ENCODE measurements around the gene PPIE. TPM values are rescaled to one million over a fixed set of nuclear protein-coding genes. Genes with fewer than 3 reads are reported as not detected.

The PPIE gene
- total RNA-seq, 1 donor from 2014 or later: 45.5 TPM

GRCh38 chr1:39721664-39722063 lies 17.0 kb upstream of the PPIE start:
- Mint-ChIP-seq H3K9me3 (no peaks in the 10 kb centered on the region), H3K27me3 (ENCODE audit: low read depth) (peaks cover 87% of the 10 kb centered on the region), H3K4me3 (no peak overlapping the region), H3K36me3 (no peaks in the 10 kb centered on the region), H3K27ac (no peak overlapping the region), H3K4me1 (no peaks in the 10 kb centered on the region)
- no peak for TF ChIP-seq CTCF (IDR thresholded peaks at IDR 0.05; ENCODE audit: unreplicated experiment)
- DNase-seq (ENCODE audit: low spot score in 2 of 2, unreplicated experiment in 2 of 2): no peak

- H3K27ac Mint-ChIP-seq: no peak overlapping the region
- DNase-seq (ENCODE audit: low spot score in 2 of 2, unreplicated experiment in 2 of 2): no peak
- H3K36me3 Mint-ChIP-seq: no peaks in the 10 kb centered on the region
- H3K4me3 Mint-ChIP-seq: no peak overlapping the region
- no peaks in the 10 kb centered on the region for H3K9me3 Mint-ChIP-seq
- no peak for TF ChIP-seq CTCF (IDR thresholded peaks at IDR 0.05; ENCODE audit: unreplicated experiment)
- H3K27me3 Mint-ChIP-seq (ENCODE audit: low read depth): peaks cover 87% of the 10 kb centered on the region
- no peaks in the 10 kb centered on the region for H3K4me1 Mint-ChIP-seq
Measured at GRCh38 chr1:39722495-39722894, 16.2 kb upstream of the PPIE start.

- Mint-ChIP-seq H3K36me3 (no peaks in the 10 kb centered on the region), H3K9me3 (no peaks in the 10 kb centered on the region), H3K27ac (no peak overlapping the region), H3K27me3 (ENCODE audit: low read depth) (peaks cover 94% of the 10 kb centered on the region), H3K4me3 (no peak overlapping the region), H3K4me1 (peaks cover 2% of the 10 kb centered on the region)
- no peak for TF ChIP-seq CTCF (IDR thresholded peaks at IDR 0.05; ENCODE audit: unreplicated experiment)
- no peak for DNase-seq (ENCODE audit: low spot score in 2 of 2, unreplicated experiment in 2 of 2)
Measured at GRCh38 chr1:39726600-39726999, 12.1 kb upstream of the PPIE start.

GRCh38 chr1:39727221-39727931 lies 11.3 kb upstream of the PPIE start:
- Mint-ChIP-seq H3K4me3 (no peak overlapping the region), H3K27ac (no peak overlapping the region), H3K36me3 (no peaks in the 10 kb centered on the region), H3K9me3 (no peaks in the 10 kb centered on the region), H3K27me3 (ENCODE audit: low read depth) (peaks cover 92% of the 10 kb centered on the region), H3K4me1 (peaks cover 2% of the 10 kb centered on the region)
- no peak for DNase-seq (ENCODE audit: low spot score in 2 of 2, unreplicated experiment in 2 of 2)
- no peak for TF ChIP-seq CTCF (IDR thresholded peaks at IDR 0.05; ENCODE audit: unreplicated experiment)

GRCh38 chr1:39727932-39728317 lies 10.8 kb upstream of the PPIE start:
- no peaks in the 10 kb centered on the region for H3K9me3 Mint-ChIP-seq

More at GRCh38 chr1:39727932-39728317, 10.8 kb upstream of the PPIE start:
- Mint-ChIP-seq H3K4me3 (no peak overlapping the region), H3K27me3 (ENCODE audit: low read depth) (peaks cover 95% of the 10 kb centered on the region), H3K4me1 (peaks cover 2% of the 10 kb centered on the region), H3K36me3 (no peaks in the 10 kb centered on the region), H3K27ac (no peak overlapping the region)
- TF ChIP-seq CTCF (IDR thresholded peaks at IDR 0.05; ENCODE audit: unreplicated experiment): no peak
- no peak for DNase-seq (ENCODE audit: low spot score in 2 of 2, unreplicated experiment in 2 of 2)
